GM18951 (cell line): ENCODE data around the gene CCKAR.

ENCODE experiments used
- POLR2A ChIP-seq: IDR thresholded peaks from 4 replicates; pipeline ENCODE4 v1.6.1; 2011; ENCODE audit warnings: mild to moderate bottlenecking; ENCODE audit not compliant: insufficient read length, insufficient read depth; ENCODE audit errors: extremely low read depth
- in situ Hi-C: fragments of 300-500 bp; cut with MboI; formaldehyde crosslinking; loops from one replicate; pipeline ENCODE4 v1.12.0; 2022; ENCODE audit warnings: low sequenced_read_pairs, mixed read lengths, inconsistent platforms; ENCODE audit not compliant: unreplicated experiment

The CCKAR gene

GRCh38 chr4:26463386-26463785, 26.9 kb downstream of the CCKAR start:
- no peak for TF ChIP-seq POLR2A
- in situ Hi-C loops, result loop anchor here (25.0 kb wide), 1 partner anchor 549 kb away; no protein-coding TSS in a partner anchor

GRCh38 chr4:26462874-26463273, 27.4 kb downstream of the CCKAR start:
- in situ Hi-C loops, result loop anchor here (25.0 kb wide), 1 partner anchor 549 kb away; no protein-coding TSS in a partner anchor
- TF ChIP-seq POLR2A, result no peak

GRCh38 chr4:26459756-26460530, 30.3 kb downstream of the CCKAR start:
- in situ Hi-C loops, result loop anchor here (25.0 kb wide), 1 partner anchor 552 kb away; no protein-coding TSS in a partner anchor
- no peak for TF ChIP-seq POLR2A

GRCh38 chr4:26459054-26459755, 31.1 kb downstream of the CCKAR start:
- TF ChIP-seq POLR2A, result no peak
- in situ Hi-C loops, result loop anchor here (25.0 kb wide), 1 partner anchor 553 kb away; no protein-coding TSS in a partner anchor

GRCh38 chr4:26458157-26458561, 32.1 kb downstream of the CCKAR start:
- no peak for TF ChIP-seq POLR2A
- in situ Hi-C loops, result loop anchor here (25.0 kb wide), 1 partner anchor 554 kb away; no protein-coding TSS in a partner anchor

GRCh38 chr4:26457412-26457811, 32.9 kb downstream of the CCKAR start:
- no peak for TF ChIP-seq POLR2A
- in situ Hi-C loops, result loop anchor here (25.0 kb wide), 1 partner anchor 555 kb away; no protein-coding TSS in a partner anchor

GRCh38 chr4:26455571-26455970, 34.7 kb downstream of the CCKAR start:
- TF ChIP-seq POLR2A, result no peak
- in situ Hi-C loops, result loop anchor here (25.0 kb wide), 1 partner anchor 557 kb away; no protein-coding TSS in a partner anchor

GRCh38 chr4:26454961-26455360, 35.3 kb downstream of the CCKAR start:
- in situ Hi-C loops, result loop anchor here (25.0 kb wide), 1 partner anchor 557 kb away; no protein-coding TSS in a partner anchor
- no peak for TF ChIP-seq POLR2A

GRCh38 chr4:26452565-26453531, 37.4 kb downstream of the CCKAR start:
- in situ Hi-C loops, result loop anchor here (25.0 kb wide), 1 partner anchor 559 kb away; no protein-coding TSS in a partner anchor
- TF ChIP-seq POLR2A, result no peak

GRCh38 chr4:26451597-26451996, 38.7 kb downstream of the CCKAR start:
- TF ChIP-seq POLR2A, result no peak
- in situ Hi-C loops, result loop anchor here (25.0 kb wide), 1 partner anchor 561 kb away; no protein-coding TSS in a partner anchor

- in situ Hi-C loops, result loop anchor here (25.0 kb wide), 1 partner anchor 562 kb away; no protein-coding TSS in a partner anchor
- no peak for TF ChIP-seq POLR2A
Observed at GRCh38 chr4:26450418-26450817, 39.9 kb downstream of the CCKAR start.

- no peak for TF ChIP-seq POLR2A
- in situ Hi-C loops, result no loop called here
Observed at GRCh38 chr4:26447378-26447777, 42.9 kb downstream of the CCKAR start.

- TF ChIP-seq POLR2A, result no peak
- in situ Hi-C loops, result no loop called here
Observed at GRCh38 chr4:26441771-26442170, 48.5 kb downstream of the CCKAR start.

- no peak for TF ChIP-seq POLR2A
- in situ Hi-C loops, result no loop called here
Observed at GRCh38 chr4:26441102-26441501, 49.2 kb downstream of the CCKAR start.
